HCT116 (cell line): Measurements from ENCODE around the gene ZBTB7C. TPM values are rescaled to one million over a fixed set of nuclear protein-coding genes. Genes with fewer than 3 reads are reported as not detected.

Source experiments
- ATAC-seq: fragments of 200-7000 bp; cut with Tn5 transposase; 2 replicates; pipeline ENCODE4 v1.9.1; 2020; ENCODE audit warnings: mild to moderate bottlenecking, moderate library complexity
- BruUV-seq: library from RNA; stranded (reverse); fragments of 400-500 nt; replicated peaks from 2 replicates; lab custom pipeline; 2021; lab: Mats Ljungman, UMichigan
- CTCF ChIA-PET: fragments of 300-600 bp; sonication (Branson Sonifier 250); formaldehyde crosslinking; loops from one replicate; lab custom pipeline; 2021; ENCODE audit warnings: antibody characterized with exemption; lab: Charles Lee
- POLR2A ChIA-PET: fragments of 300-600, 350-600 bp; sonication (Branson Sonifier 250); formaldehyde crosslinking; loops from one replicate; lab custom pipeline; 2021; ENCODE audit warnings: antibody characterized with exemption; lab: Charles Lee
- RAD21 ChIA-PET, 2 experiments: fragments of 300-600 bp; sonication (Branson Sonifier 250); formaldehyde crosslinking; loops; one replicate each; lab custom pipeline; 2023; ENCODE audit warnings: low total read pairs in 2 of 2; ENCODE audit not compliant: uncharacterized antibody in 2 of 2, unreplicated experiment in 2 of 2, low non-redundant PET in 1 of 2; lab: Charles Lee
- DNase-seq: peaks from one replicate; pipeline ENCODE4 v3.0.0-alpha.2; 2010; ENCODE audit warnings: low read depth, low spot score
- H2AFZ ChIP-seq: fragments of 200-600 bp; shearing (Covaris generic), sonication (generic); 2 replicates; pipeline ENCODE4 v1.6.1; 2017; ENCODE audit warnings: low read depth, mixed run types, mixed read lengths, antibody characterized with exemption, low read length; ENCODE audit not compliant: poor library complexity, severe bottlenecking
- H3K27ac ChIP-seq: 2 replicates; pipeline ENCODE4 v1.5.1; 2012; ENCODE audit warnings: low read depth, low read length
- H3K27me3 ChIP-seq: fragments of 200-600 bp; sonication (generic); 2 replicates; pipeline ENCODE4 v1.6.1; 2016; ENCODE audit warnings: mixed run types, low read length, mixed read lengths; ENCODE audit not compliant: insufficient read depth
- H3K36me3 ChIP-seq, 2 experiments: fragments of 200-500 bp in 1 of 2; fragments of 200-600 bp in 1 of 2; sonication (Bioruptor generic) in 1 of 2; sonication (generic) in 1 of 2; 2 replicates each; pipeline versions ENCODE4 v1.5.1 to v1.6.1; 2014 to 2016; ENCODE audit warnings: low read length in 2 of 2, inconsistent platforms in 1 of 2, mixed read lengths in 1 of 2, mixed run types in 1 of 2; ENCODE audit not compliant: insufficient read depth in 2 of 2, control insufficient read depth in 1 of 2
- H3K4me1 ChIP-seq, 2 experiments: fragments of 200-600 bp in 1 of 2; sonication (generic) in 1 of 2; 2 replicates each; pipeline versions ENCODE4 v1.5.1 to v1.6.1; 2012 to 2017; ENCODE audit warnings: low read length in 2 of 2, inconsistent platforms in 1 of 2, mild to moderate bottlenecking in 1 of 2, mixed read lengths in 1 of 2, mixed run types in 1 of 2, moderate library complexity in 1 of 2; ENCODE audit not compliant: insufficient read depth in 2 of 2, control insufficient read depth in 1 of 2
- H3K4me2 ChIP-seq: fragments of 200-600 bp; sonication (generic); 2 replicates; pipeline ENCODE4 v1.6.1; 2017; ENCODE audit warnings: mixed run types, low read length, mixed read lengths
- H3K4me3 ChIP-seq, 2 experiments: fragments of 200-600 bp in 1 of 2; sonication (generic) in 1 of 2; replicated peaks in 1 of 2; 2 replicates each; pipeline ENCODE4 v1.5.1; 2011 to 2016; ENCODE audit warnings: low read length in 2 of 2, control low read depth in 1 of 2, low read depth in 1 of 2, mild to moderate bottlenecking in 1 of 2, mixed read lengths in 1 of 2, mixed run types in 1 of 2
- H3K79me2 ChIP-seq: fragments of 200-600 bp; sonication (generic); 2 replicates; pipeline ENCODE4 v1.6.1; 2017; ENCODE audit warnings: mild to moderate bottlenecking, mixed run types, low read length, moderate library complexity, mixed read lengths; ENCODE audit not compliant: insufficient read depth
- H3K9ac ChIP-seq: fragments of 200-600 bp; sonication (generic); 2 replicates; pipeline ENCODE4 v1.6.1; 2016; ENCODE audit warnings: low read length, mixed read lengths
- H3K9me2 ChIP-seq: fragments of 200-600 bp; sonication (generic), shearing (Covaris generic); 2 replicates; pipeline ENCODE4 v1.6.1; 2017; ENCODE audit warnings: mixed run types, mild to moderate bottlenecking, moderate library complexity; ENCODE audit not compliant: insufficient read depth
- H3K9me3 ChIP-seq, 2 experiments: fragments of 200-500 bp in 1 of 2; fragments of 200-600 bp in 1 of 2; sonication (Bioruptor generic) in 1 of 2; sonication (generic) in 1 of 2; 2 replicates each; pipeline ENCODE4 v1.6.1; 2014 to 2017; ENCODE audit warnings: low read length in 2 of 2, mixed read lengths in 2 of 2, inconsistent platforms in 1 of 2, low read depth in 1 of 2, mild to moderate bottlenecking in 1 of 2, mixed run types in 1 of 2, moderate library complexity in 1 of 2; ENCODE audit not compliant: control insufficient read depth in 1 of 2, insufficient read depth in 1 of 2
- H4K20me1 ChIP-seq: fragments of 200-600 bp; sonication (generic), shearing (Covaris generic); 2 replicates; pipeline ENCODE4 v1.6.1; 2017; ENCODE audit warnings: mixed run types, mild to moderate bottlenecking, moderate library complexity; ENCODE audit not compliant: insufficient read depth
- ELF1 ChIP-seq: IDR thresholded peaks from 2 replicates; pipeline ENCODE4 v1.6.1; 2012; ENCODE audit warnings: low read depth, borderline replicate concordance
- EZH2phosphoT487 ChIP-seq: fragments of 200-600 bp; IDR thresholded peaks from 2 replicates; pipeline ENCODE4 v1.6.1; 2018; ENCODE audit warnings: antibody characterized with exemption, borderline replicate concordance
- JUND ChIP-seq: IDR thresholded peaks from 2 replicates; pipeline ENCODE4 v1.6.1; 2012
- POLR2A ChIP-seq: IDR thresholded peaks from 2 replicates; pipeline ENCODE4 v1.7.0; 2011; ENCODE audit warnings: borderline replicate concordance; ENCODE audit not compliant: insufficient read depth, insufficient read length; ENCODE audit errors: extremely low read depth
- POLR2AphosphoS5 ChIP-seq: IDR thresholded peaks from 2 replicates; pipeline ENCODE4 v1.6.1; 2011; ENCODE audit warnings: mild to moderate bottlenecking, low read depth, low read length, moderate library complexity
- RAD21 ChIP-seq: IDR thresholded peaks from 2 replicates; pipeline ENCODE4 v1.6.1; 2012; ENCODE audit warnings: low read depth, mild to moderate bottlenecking
- SRF ChIP-seq: IDR thresholded peaks from 2 replicates; pipeline ENCODE4 v1.6.1; 2012; ENCODE audit warnings: low read depth
- TCF7L2 ChIP-seq: IDR thresholded peaks from 2 replicates; pipeline ENCODE4 v1.7.0; 2011; ENCODE audit warnings: borderline replicate concordance, inconsistent platforms; ENCODE audit not compliant: insufficient read depth, insufficient read length; ENCODE audit errors: extremely low read depth
- ZNF274 ChIP-seq: fragments of 200-500 bp; sonication (Bioruptor generic); IDR thresholded peaks from 2 replicates; pipeline ENCODE4 v1.6.1; 2014; ENCODE audit warnings: mild to moderate bottlenecking, low read depth, low read length, inconsistent platforms
- intact Hi-C: fragments of 100-400 bp; cut with micrococcal nuclease; formaldehyde crosslinking; loops from 2 replicates; pipeline ENCODE4 v1.10.0; 2022
- total RNA-seq: library from RNA; stranded (reverse); gene quantifications from one replicate; pipeline ENCODE4 v1.2.1, GENCODE V29; 2021; ENCODE audit not compliant: unreplicated experiment
- TF ChIP-seq, protein P1 (sequence below): IDR thresholded peaks from 2 replicates; pipeline ENCODE4 v1.6.1; 2012
- TF ChIP-seq, protein P2 (sequence below), 3 experiments: fragments of 200-600 bp in 1 of 3; sonication (generic) in 1 of 3; IDR thresholded peaks in 2 of 3; conservative IDR thresholded peaks in 1 of 3; 2 replicates each; pipeline ENCODE4 v1.5.1; 2012 to 2017; ENCODE audit warnings: low read depth in 2 of 3, low read length in 2 of 3, antibody characterized with exemption in 1 of 3, borderline replicate concordance in 1 of 3, control low read depth in 1 of 3, mild to moderate bottlenecking in 1 of 3, mixed read lengths in 1 of 3, mixed run types in 1 of 3, moderate library complexity in 1 of 3; ENCODE audit not compliant: insufficient read depth in 1 of 3
- TF ChIP-seq, protein P3 (sequence below): IDR thresholded peaks from 2 replicates; pipeline ENCODE4 v1.6.1; 2012; ENCODE audit warnings: low read depth

ZBTB7C gene
- total RNA-seq, 1 experiment from 2014 or later, result 0.37 TPM

DNA sequence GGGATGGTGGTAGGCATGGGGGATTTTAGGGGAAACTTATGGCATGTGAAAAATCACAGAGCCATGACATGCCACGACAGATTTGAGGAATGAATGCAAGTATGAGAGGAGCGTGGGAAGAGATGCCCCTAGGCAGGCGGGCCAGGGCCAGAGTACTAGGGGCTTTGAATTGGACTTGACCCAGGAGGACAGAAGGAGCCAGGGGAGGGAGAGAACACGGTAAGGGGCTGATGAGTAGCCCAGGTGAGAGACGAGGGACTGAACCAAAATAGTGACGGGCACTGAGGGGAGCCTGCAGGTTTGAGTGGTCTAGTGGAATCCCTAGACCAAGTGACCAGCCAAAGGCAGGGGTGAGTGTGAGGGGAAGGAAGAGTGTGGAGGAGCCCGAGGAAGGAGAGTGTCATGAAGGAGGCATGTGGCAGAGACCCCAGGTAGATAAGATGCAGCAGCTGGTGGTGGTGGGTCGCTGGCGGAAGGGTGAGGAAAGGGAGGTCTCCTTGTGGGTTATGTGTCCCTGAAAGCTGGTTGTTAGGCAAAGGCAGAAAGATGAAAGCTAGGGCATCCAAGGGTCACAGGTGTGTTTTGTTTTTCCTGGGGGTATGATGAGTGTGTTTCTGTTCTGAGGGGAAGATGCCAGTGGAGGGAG is 48.7 kb downstream of the ZBTB7C start:
- Histone ChIP-seq H3K9ac (no peak overlapping the region), H3K79me2 (no peaks in the 10 kb centered on the region), H3K4me3 (no peak overlapping the region), H4K20me1 (no peaks in the 10 kb centered on the region), H3K27ac (no peak overlapping the region), H3K4me1 (no peaks in the 10 kb centered on the region), H3K9me3 (peaks cover 0 to 7% of the 10 kb centered on the region in 2 experiments; a peak in 1 of 4 replicates), H3K27me3 (no peaks in the 10 kb centered on the region), H3K4me2 (no peak overlapping the region), H2AFZ (no peak overlapping the region), H3K36me3 (no peaks in the 10 kb centered on the region), H3K9me2 (no peaks in the 10 kb centered on the region)
- no TSS peak for BruUV-seq
- intact Hi-C loops, result no loop called here
- TF ChIP-seq, protein P1, sequence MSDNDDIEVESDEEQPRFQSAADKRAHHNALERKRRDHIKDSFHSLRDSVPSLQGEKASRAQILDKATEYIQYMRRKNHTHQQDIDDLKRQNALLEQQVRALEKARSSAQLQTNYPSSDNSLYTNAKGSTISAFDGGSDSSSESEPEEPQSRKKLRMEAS, result no peak
- no peak for TF ChIP-seq TCF7L2
- no peak for TF ChIP-seq POLR2AphosphoS5
- TF ChIP-seq, protein P2, sequence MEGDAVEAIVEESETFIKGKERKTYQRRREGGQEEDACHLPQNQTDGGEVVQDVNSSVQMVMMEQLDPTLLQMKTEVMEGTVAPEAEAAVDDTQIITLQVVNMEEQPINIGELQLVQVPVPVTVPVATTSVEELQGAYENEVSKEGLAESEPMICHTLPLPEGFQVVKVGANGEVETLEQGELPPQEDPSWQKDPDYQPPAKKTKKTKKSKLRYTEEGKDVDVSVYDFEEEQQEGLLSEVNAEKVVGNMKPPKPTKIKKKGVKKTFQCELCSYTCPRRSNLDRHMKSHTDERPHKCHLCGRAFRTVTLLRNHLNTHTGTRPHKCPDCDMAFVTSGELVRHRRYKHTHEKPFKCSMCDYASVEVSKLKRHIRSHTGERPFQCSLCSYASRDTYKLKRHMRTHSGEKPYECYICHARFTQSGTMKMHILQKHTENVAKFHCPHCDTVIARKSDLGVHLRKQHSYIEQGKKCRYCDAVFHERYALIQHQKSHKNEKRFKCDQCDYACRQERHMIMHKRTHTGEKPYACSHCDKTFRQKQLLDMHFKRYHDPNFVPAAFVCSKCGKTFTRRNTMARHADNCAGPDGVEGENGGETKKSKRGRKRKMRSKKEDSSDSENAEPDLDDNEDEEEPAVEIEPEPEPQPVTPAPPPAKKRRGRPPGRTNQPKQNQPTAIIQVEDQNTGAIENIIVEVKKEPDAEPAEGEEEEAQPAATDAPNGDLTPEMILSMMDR (IDR thresholded peaks at IDR 0.05 in 2 of 3, conservative IDR thresholded peaks at IDR 0.05 in 1 of 3; ENCODE audit: borderline replicate concordance in 1 of 3, insufficient read depth in 1 of 3, low read depth in 2 of 3, low read length in 2 of 3), result no peak
- TF ChIP-seq ZNF274, result no peak
- no peak for TF ChIP-seq POLR2A
- TF ChIP-seq RAD21, result no peak
- TF ChIP-seq, protein P3, sequence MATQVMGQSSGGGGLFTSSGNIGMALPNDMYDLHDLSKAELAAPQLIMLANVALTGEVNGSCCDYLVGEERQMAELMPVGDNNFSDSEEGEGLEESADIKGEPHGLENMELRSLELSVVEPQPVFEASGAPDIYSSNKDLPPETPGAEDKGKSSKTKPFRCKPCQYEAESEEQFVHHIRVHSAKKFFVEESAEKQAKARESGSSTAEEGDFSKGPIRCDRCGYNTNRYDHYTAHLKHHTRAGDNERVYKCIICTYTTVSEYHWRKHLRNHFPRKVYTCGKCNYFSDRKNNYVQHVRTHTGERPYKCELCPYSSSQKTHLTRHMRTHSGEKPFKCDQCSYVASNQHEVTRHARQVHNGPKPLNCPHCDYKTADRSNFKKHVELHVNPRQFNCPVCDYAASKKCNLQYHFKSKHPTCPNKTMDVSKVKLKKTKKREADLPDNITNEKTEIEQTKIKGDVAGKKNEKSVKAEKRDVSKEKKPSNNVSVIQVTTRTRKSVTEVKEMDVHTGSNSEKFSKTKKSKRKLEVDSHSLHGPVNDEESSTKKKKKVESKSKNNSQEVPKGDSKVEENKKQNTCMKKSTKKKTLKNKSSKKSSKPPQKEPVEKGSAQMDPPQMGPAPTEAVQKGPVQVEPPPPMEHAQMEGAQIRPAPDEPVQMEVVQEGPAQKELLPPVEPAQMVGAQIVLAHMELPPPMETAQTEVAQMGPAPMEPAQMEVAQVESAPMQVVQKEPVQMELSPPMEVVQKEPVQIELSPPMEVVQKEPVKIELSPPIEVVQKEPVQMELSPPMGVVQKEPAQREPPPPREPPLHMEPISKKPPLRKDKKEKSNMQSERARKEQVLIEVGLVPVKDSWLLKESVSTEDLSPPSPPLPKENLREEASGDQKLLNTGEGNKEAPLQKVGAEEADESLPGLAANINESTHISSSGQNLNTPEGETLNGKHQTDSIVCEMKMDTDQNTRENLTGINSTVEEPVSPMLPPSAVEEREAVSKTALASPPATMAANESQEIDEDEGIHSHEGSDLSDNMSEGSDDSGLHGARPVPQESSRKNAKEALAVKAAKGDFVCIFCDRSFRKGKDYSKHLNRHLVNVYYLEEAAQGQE, result no peak
- TF ChIP-seq SRF, result no peak
- no peak for TF ChIP-seq ELF1
- no peak for TF ChIP-seq JUND
- TF ChIP-seq EZH2phosphoT487, result no peak
- RAD21 ChIA-PET, result no interaction called here
- POLR2A ChIA-PET, result no interaction called here
- DNase-seq, result no peak
- no peak for ATAC-seq
- CTCF ChIA-PET, result no interaction called here
